Immature natural killer cell (primary cell): ENCODE results near the gene LRRC31. TPM values are rescaled to one million over a fixed set of nuclear protein-coding genes. Genes with fewer than 3 reads are reported as not detected.

Experiments used
- DNase-seq, 3 donors: peaks; one replicate each; pipeline ENCODE4 v3.0.0; 2022; ENCODE audit warnings: mixed read lengths in 1 of 3
- H3K27ac Mint-ChIP-seq, 6 donors: one replicate each; pipeline ENCODE4 v1.8.0; 2020; ENCODE audit warnings: mixed read lengths in 6 of 6, mild to moderate bottlenecking in 5 of 6, inconsistent platforms in 4 of 6, moderate library complexity in 3 of 6
- H3K27me3 Mint-ChIP-seq, 3 donors: one replicate each; pipeline ENCODE4 v1.8.0; 2020 to 2021; ENCODE audit warnings: low read depth in 3 of 3, mild to moderate bottlenecking in 3 of 3, mixed read lengths in 3 of 3, moderate library complexity in 3 of 3, inconsistent platforms in 1 of 3
- H3K36me3 Mint-ChIP-seq, 3 donors: one replicate each; pipeline ENCODE4 v1.8.0; 2020; ENCODE audit warnings: mixed read lengths in 3 of 3, inconsistent platforms in 2 of 3, mild to moderate bottlenecking in 2 of 3
- H3K4me1 Mint-ChIP-seq, 2 donors: one replicate each; pipeline ENCODE4 v1.8.0; 2020; ENCODE audit warnings: inconsistent platforms in 2 of 2, mild to moderate bottlenecking in 2 of 2, mixed read lengths in 2 of 2, moderate library complexity in 1 of 2
- H3K4me3 Mint-ChIP-seq, 5 donors: one replicate each; pipeline ENCODE4 v1.8.0; 2020; ENCODE audit warnings: mild to moderate bottlenecking in 5 of 5, mixed read lengths in 5 of 5, inconsistent platforms in 3 of 5, moderate library complexity in 3 of 5
- H3K9me3 Mint-ChIP-seq, 6 donors: one replicate each; pipeline ENCODE4 v1.8.0; 2020; ENCODE audit warnings: mild to moderate bottlenecking in 6 of 6, mixed read lengths in 6 of 6, inconsistent platforms in 4 of 6, moderate library complexity in 3 of 6
- polyA plus RNA-seq, 3 donors: library from polyadenylated mRNA; unstranded; fragments of 300-500 nt; fragmentation: Illumina TruSeq; gene quantifications; one replicate each; pipeline ENCODE4 v1.2.3, GENCODE V29; 2021

LRRC31 gene
- polyA plus RNA-seq, 3 donors from 2014 or later = not detected

DNA sequence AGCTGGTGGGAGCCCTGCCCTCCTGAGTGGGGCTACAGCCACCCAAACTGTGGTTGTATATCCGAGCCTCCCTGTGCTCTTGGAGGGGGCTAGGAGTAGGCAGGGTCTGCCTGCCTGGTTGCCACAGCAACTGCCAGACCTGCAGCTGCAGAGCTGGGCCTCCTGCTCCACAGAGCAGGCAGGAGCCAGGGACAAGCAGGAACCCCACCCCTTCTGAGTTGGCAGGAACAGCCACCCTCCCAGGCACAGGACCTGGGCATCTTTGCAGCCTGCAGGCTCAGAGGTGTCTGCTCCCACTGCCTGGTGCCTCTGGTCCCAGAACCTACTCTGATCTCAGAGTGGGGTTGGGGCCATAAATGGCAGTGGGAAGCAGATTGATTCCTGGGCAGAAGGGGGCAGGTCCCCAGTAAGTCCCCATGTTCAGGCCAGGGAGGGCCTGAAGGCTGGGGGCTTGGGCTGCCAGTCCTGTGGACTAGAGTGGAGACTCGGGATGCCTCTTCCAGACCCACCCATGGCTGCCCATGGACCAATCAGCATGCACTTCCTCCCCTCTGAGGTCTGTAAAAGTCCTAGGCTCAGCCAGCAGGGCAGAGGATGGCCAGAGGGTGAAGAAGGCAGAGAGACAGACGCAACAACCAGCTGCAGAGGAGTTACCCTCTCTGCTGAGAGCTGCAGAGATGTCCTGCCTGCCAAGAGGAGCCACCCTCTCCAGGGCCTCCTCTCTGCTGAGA, 10.3 kb upstream of the LRRC31 start:
- no peaks in the 10 kb centered on the region for H3K9me3 Mint-ChIP-seq
- H3K4me3 Mint-ChIP-seq = no peak overlapping the region
- no peaks in the 10 kb centered on the region for H3K4me1 Mint-ChIP-seq
- no peak for DNase-seq
- no peak overlapping the region for H3K27ac Mint-ChIP-seq
- peaks cover 0 to 4% (median 0%) of the 10 kb centered on the region in 3 donors for H3K27me3 Mint-ChIP-seq
- no peaks in the 10 kb centered on the region for H3K36me3 Mint-ChIP-seq

DNA sequence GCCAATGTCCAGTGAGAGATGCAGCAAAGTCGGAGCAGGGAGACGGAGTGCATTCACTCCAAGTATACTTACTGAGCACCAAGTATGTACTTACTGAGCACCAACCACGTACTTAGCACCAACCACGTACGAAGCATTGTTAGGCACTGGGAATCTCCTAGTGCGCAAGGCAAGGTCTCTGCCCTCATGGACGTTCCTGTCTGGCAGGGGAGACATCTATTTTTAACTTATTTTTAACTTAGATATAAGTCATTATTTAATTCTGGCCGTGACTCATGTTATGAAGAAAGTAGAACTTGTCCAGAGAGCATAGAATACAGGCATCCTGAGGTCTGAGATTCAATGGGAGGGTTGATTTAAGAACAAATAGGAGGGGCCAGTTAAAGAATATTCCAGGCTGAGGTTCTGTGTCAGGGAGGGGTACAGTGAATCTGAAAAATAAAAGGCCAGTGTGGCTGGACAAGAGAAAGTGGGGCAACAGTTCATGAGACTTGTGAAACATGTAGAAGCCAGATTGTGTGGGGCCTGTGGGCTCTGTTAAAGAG, 9.3 kb upstream of the LRRC31 start:
- no peaks in the 10 kb centered on the region for H3K4me1 Mint-ChIP-seq
- no peak for DNase-seq
- H3K27ac Mint-ChIP-seq = no peak overlapping the region
- H3K36me3 Mint-ChIP-seq = no peaks in the 10 kb centered on the region
- H3K27me3 Mint-ChIP-seq = peaks cover 0 to 7% (median 3%) of the 10 kb centered on the region in 3 donors
- no peaks in the 10 kb centered on the region for H3K9me3 Mint-ChIP-seq
- no peak overlapping the region for H3K4me3 Mint-ChIP-seq

GRCh38 chr3:169871129-169871886, 1.6 kb upstream of the LRRC31 start:
- Mint-ChIP-seq H3K9me3 (no peaks in the 10 kb centered on the region), H3K36me3 (no peaks in the 10 kb centered on the region), H3K4me1 (no peaks in the 10 kb centered on the region), H3K27me3 (peaks cover 0 to 13% (median 3%) of the 10 kb centered on the region in 3 donors), H3K4me3 (no peak overlapping the region), H3K27ac (no peak overlapping the region)
- no peak for DNase-seq

DNA sequence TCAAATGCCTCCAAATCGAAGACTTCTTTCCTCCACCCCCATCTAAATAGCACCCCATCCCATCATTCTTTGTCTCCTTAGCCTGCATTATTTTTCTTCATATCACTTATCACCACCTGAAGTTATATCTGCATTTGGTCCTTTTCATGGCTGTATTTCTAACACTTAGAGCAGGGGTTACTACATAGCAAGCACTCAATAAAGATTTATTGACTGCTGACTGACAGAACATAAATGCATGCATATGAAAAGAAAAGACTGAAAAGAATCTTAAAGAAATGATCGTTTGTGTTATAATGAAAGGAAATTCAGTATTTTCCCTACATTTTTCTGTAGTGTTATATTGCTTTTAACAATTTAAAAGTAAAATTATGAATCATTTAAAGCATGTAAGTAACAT, 1.4 kb downstream of the LRRC31 start:
- no peaks in the 10 kb centered on the region for H3K9me3 Mint-ChIP-seq
- H3K27ac Mint-ChIP-seq = no peak overlapping the region
- no peak overlapping the region for H3K4me3 Mint-ChIP-seq
- no peaks in the 10 kb centered on the region for H3K36me3 Mint-ChIP-seq
- peaks cover 4 to 11% of the 10 kb centered on the region in 2 donors for H3K4me1 Mint-ChIP-seq
- peaks cover 0 to 5% (median 3%) of the 10 kb centered on the region in 3 donors for H3K27me3 Mint-ChIP-seq
- DNase-seq = no peak

DNA sequence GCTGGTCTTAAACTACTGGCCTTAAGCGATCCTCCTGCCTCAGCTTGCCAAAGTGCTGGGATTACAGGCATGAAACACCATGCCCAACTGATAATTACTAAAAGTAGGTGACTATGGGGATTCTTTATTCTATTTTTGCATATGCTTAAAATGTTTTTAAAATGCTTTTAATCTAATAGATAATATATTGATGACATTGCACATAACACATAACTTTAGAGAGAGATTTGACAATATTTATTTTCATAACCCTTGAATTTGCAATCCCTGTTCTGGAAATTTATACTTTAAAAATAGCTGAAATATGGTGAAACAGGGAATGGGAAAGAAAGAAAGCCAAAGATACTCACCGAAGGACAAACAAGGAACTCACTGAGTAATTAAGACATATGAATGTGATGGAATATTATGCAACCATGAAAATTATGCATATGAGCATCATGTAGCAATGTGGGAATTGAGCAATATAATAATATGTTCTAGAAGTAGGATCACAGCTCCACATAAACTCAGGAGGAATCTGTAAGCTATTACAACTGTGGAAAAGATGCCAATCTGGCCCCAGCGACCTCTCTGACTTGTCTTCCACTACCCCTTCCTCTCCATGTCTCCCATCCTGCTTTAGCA, 2.0 kb downstream of the LRRC31 start:
- no peak overlapping the region for H3K27ac Mint-ChIP-seq
- H3K4me1 Mint-ChIP-seq = peaks cover 4 to 12% of the 10 kb centered on the region in 2 donors

GRCh38 chr3:169865176-169865767, 4.5 kb downstream of the LRRC31 start:
- Mint-ChIP-seq H3K4me1 (peaks cover 4 to 12% of the 10 kb centered on the region in 2 donors), H3K36me3 (no peaks in the 10 kb centered on the region), H3K27ac (peak overlapping the region in 1 of 6 donors; percentile 8), H3K27me3 (peaks cover 0 to 3% (median 2%) of the 10 kb centered on the region in 3 donors), H3K4me3 (no peak overlapping the region), H3K9me3 (no peaks in the 10 kb centered on the region)
- no peak for DNase-seq

More for the DNA sequence above, 2.0 kb downstream of the LRRC31 start:
- no peaks in the 10 kb centered on the region for H3K9me3 Mint-ChIP-seq
- H3K27me3 Mint-ChIP-seq = peaks cover 0 to 3% (median 2%) of the 10 kb centered on the region in 3 donors
- no peak overlapping the region for H3K4me3 Mint-ChIP-seq
- DNase-seq = no peak
- H3K36me3 Mint-ChIP-seq = no peaks in the 10 kb centered on the region

DNA sequence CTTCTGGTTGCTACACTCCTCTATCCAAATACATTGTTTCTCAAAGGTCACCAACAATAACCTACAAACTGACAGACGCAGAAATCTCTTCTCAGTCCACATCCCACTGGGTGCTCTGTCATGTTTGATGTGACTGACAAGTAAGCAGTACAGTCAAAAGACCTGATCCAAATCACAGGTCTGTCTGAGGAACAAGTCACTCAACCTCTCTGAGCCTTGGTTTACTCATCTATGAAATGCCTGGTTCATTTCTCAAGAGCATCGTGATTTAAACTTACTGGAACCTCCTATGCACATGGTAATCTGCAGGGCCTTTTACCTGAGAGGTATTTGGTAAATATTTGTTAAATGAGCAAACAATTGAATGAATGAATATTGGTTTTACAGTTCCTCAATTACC, 5.5 kb downstream of the LRRC31 start:
- Mint-ChIP-seq H3K4me1 (peaks cover 4 to 12% of the 10 kb centered on the region in 2 donors), H3K27ac (no peak overlapping the region), H3K27me3 (peaks cover 0 to 3% (median 2%) of the 10 kb centered on the region in 3 donors), H3K4me3 (peak overlapping the region in 1 of 5 donors; percentile 12), H3K36me3 (no peaks in the 10 kb centered on the region), H3K9me3 (no peaks in the 10 kb centered on the region)
- no peak for DNase-seq

DNA sequence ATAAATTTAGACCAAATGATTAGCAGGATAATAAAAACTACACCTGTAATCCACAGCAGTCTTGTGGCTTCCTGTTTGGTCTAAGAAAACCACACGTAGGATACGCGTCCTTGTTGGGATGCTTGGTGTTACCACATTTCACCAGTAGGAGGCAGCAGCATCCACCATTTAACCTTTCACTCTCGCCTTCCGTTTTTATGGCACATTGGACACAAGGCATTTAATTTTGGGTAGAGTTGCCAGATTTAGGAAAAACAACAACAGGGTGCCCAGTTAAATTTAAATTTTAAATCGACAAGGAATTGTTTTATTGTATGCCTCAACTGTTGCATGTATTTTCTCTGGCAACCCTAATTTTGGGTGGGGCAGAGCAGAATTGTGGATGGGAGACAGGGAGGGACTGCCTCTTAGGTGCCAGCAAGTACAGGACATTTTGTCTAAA, 6.3 kb downstream of the LRRC31 start:
- no peaks in the 10 kb centered on the region for H3K36me3 Mint-ChIP-seq
- peak overlapping the region in 1 of 5 donors; percentile 17 for H3K4me3 Mint-ChIP-seq

GRCh38 chr3:169861871-169862270, 7.9 kb downstream of the LRRC31 start:
- no peaks in the 10 kb centered on the region for H3K9me3 Mint-ChIP-seq

More for the DNA sequence above, 6.3 kb downstream of the LRRC31 start:
- Mint-ChIP-seq H3K27me3 (peaks cover 0 to 3% (median 2%) of the 10 kb centered on the region in 3 donors), H3K9me3 (no peaks in the 10 kb centered on the region), H3K27ac (no peak overlapping the region), H3K4me1 (peaks cover 4 to 12% of the 10 kb centered on the region in 2 donors)
- peak; percentile 35 to 44 (median 38) for DNase-seq

DNA sequence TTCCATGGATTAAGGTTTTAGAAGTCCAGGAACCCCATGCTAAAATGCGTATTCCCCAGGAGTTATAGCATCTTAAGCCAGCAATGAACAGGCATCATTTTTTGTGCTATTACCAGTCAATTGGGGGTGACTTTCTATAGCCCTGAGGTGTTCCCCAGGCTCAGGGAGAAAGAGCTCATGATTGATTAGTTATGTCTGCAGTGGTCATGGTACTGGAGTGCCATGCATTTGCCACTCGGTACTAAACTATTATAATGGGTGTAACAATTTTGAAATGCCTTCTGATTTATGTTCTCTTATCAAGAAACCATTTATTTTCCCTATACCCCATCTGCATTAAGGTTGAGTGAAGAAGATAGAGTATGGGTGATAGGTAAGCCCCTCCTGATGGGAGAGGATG, 11.9 kb downstream of the LRRC31 start:
- no peaks in the 10 kb centered on the region for H3K9me3 Mint-ChIP-seq
- H3K27ac Mint-ChIP-seq = no peak overlapping the region
- no peak for DNase-seq
- H3K36me3 Mint-ChIP-seq = no peaks in the 10 kb centered on the region
- H3K4me3 Mint-ChIP-seq = no peak overlapping the region
- H3K27me3 Mint-ChIP-seq = peaks cover 2 to 15% (median 2%) of the 10 kb centered on the region in 3 donors
- no peaks in the 10 kb centered on the region for H3K4me1 Mint-ChIP-seq

More at GRCh38 chr3:169861871-169862270, 7.9 kb downstream of the LRRC31 start:
- Mint-ChIP-seq H3K36me3 (no peaks in the 10 kb centered on the region), H3K27ac (no peak overlapping the region), H3K27me3 (peaks cover 0 to 3% (median 0%) of the 10 kb centered on the region in 3 donors), H3K4me1 (peaks cover 4 to 12% of the 10 kb centered on the region in 2 donors), H3K4me3 (no peak overlapping the region)
- no peak for DNase-seq

DNA sequence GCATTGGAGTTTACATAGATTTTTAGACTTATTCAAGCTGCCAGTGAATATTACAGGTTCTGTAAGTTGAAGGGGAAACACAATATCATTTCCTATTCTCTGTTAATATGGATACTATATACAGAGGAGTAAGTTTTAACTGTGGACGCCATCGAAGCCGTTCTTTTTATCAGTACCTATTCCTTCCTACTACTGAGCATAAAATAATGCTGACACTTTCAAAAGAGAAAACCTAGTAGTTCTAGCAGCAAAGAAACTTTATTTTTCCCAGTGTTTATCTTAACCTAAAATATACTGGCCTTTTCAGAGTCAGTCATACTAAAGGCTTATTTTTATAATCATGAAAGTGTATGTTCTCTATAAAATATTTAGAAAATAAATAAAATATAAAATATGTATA, 14.2 kb downstream of the LRRC31 start:
- H3K4me3 Mint-ChIP-seq = no peak overlapping the region
- H3K36me3 Mint-ChIP-seq = no peaks in the 10 kb centered on the region
- no peak for DNase-seq
- peaks cover 2 to 22% (median 4%) of the 10 kb centered on the region in 3 donors for H3K27me3 Mint-ChIP-seq
- H3K27ac Mint-ChIP-seq = no peak overlapping the region
- H3K9me3 Mint-ChIP-seq = peaks cover 0 to 2% (median 0%) of the 10 kb centered on the region in 6 donors
- H3K4me1 Mint-ChIP-seq = no peaks in the 10 kb centered on the region

DNA sequence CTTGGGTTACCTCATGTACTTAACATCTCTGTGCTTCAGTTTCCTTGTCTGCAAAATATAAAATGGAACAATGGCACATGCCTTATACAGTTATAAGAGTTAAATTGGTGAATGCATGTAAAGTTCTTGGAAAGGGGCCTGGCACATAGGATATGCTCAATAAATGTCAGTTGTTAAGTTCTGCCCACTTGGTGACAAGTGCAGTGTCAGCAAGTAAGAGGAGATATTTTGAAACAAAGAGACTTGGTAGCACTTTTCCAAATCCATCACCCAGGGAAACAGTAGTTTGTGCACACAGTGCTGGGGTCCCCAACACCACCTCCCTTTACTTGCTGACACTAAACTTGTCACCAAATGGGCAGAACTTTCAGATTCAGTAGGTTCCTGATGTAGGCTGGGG, 19.1 kb downstream of the LRRC31 start:
- Mint-ChIP-seq H3K9me3 (peaks cover 0 to 2% (median 0%) of the 10 kb centered on the region in 6 donors), H3K4me3 (no peak overlapping the region), H3K4me1 (no peaks in the 10 kb centered on the region), H3K36me3 (no peaks in the 10 kb centered on the region), H3K27ac (no peak overlapping the region), H3K27me3 (peaks cover 0 to 24% (median 4%) of the 10 kb centered on the region in 3 donors)
- DNase-seq = no peak

DNA sequence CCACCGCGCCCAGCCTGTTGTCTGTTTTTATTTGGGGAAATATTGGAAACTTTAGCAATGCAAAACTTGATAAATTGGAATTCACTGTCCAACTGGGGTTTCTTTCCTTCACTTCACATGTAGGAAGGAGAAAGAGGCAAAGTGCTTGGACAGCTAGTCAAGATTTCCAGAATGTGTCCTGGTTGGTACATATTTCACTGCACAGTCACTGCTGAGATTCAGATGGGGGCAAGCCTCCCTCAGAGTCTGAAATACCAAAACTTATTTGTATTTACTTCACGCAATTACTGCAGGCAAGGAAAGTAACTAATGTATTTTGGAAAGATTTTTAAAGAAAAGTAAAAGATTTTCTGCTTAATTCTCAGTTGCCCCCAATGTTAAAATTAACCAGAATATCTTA, 21.0 kb downstream of the LRRC31 start:
- Mint-ChIP-seq H3K27me3 (peaks cover 3 to 25% (median 5%) of the 10 kb centered on the region in 3 donors), H3K9me3 (peaks cover 0 to 2% (median 0%) of the 10 kb centered on the region in 6 donors), H3K4me3 (no peak overlapping the region), H3K4me1 (no peaks in the 10 kb centered on the region), H3K36me3 (no peaks in the 10 kb centered on the region), H3K27ac (no peak overlapping the region)
- no peak for DNase-seq
